Mesendoderm (in vitro differentiated cells): ENCODE results near the gene CHD6.

Source experiments
- DNase-seq: peaks from one replicate; pipeline ENCODE4 v3.0.0; 2013
- H2AK5ac ChIP-seq: 2 replicates; pipeline ENCODE4 v1.6.1; 2013; ENCODE audit warnings: low read length, inconsistent platforms
- H2BK120ac ChIP-seq: 2 replicates; pipeline ENCODE4 v1.6.1; 2013; ENCODE audit warnings: low read depth, mild to moderate bottlenecking, low read length, moderate library complexity, mixed read lengths
- H2BK15ac ChIP-seq: replicated peaks from 2 replicates; pipeline ENCODE4 v1.6.1; 2013; ENCODE audit warnings: low read depth, mild to moderate bottlenecking, moderate library complexity
- H2BK5ac ChIP-seq: 2 replicates; pipeline ENCODE4 v1.6.1; 2013; ENCODE audit warnings: low read length, inconsistent platforms
- H3K18ac ChIP-seq: 2 replicates; pipeline ENCODE4 v1.6.1; 2013; ENCODE audit warnings: mild to moderate bottlenecking, low read length, mixed read lengths
- H3K23ac ChIP-seq: one replicate; pipeline ENCODE4 v1.6.1; 2013; ENCODE audit warnings: low read length
- H3K27ac ChIP-seq: 2 replicates; pipeline ENCODE4 v1.5.1; 2013; ENCODE audit warnings: low read depth, mild to moderate bottlenecking, inconsistent platforms, low read length, moderate library complexity
- H3K27me3 ChIP-seq: 2 replicates; pipeline ENCODE4 v1.6.1; 2013; ENCODE audit warnings: low read length, control low read depth, mild to moderate bottlenecking, inconsistent platforms; ENCODE audit not compliant: insufficient read depth, poor library complexity
- H3K36me3 ChIP-seq: 2 replicates; pipeline ENCODE4 v1.6.1; 2013; ENCODE audit warnings: low read length, inconsistent platforms; ENCODE audit not compliant: control insufficient read depth, insufficient read depth
- H3K4ac ChIP-seq: one replicate; pipeline ENCODE4 v1.6.1; 2013; ENCODE audit warnings: low read depth, mild to moderate bottlenecking, low read length, moderate library complexity
- H3K4me1 ChIP-seq: 2 replicates; pipeline ENCODE4 v1.6.1; 2013; ENCODE audit warnings: low read depth, low read length, inconsistent platforms; ENCODE audit not compliant: control insufficient read depth
- H3K4me2 ChIP-seq: 2 replicates; pipeline ENCODE4 v1.6.1; 2013; ENCODE audit warnings: low read length
- H3K4me3 ChIP-seq: 2 replicates; pipeline ENCODE4 v1.5.1; 2013; ENCODE audit warnings: mild to moderate bottlenecking, low read length
- H3K56ac ChIP-seq: one replicate; pipeline ENCODE4 v1.6.1; 2013; ENCODE audit warnings: low read length
- H3K79me1 ChIP-seq: 2 replicates; pipeline ENCODE4 v1.6.1; 2013; ENCODE audit warnings: low read length, inconsistent platforms
- H3K79me2 ChIP-seq: 2 replicates; pipeline ENCODE4 v1.6.1; 2013; ENCODE audit warnings: mild to moderate bottlenecking, low read length; ENCODE audit not compliant: control insufficient read depth, insufficient read depth
- H3K9ac ChIP-seq: 2 replicates; pipeline ENCODE4 v1.6.1; 2013; ENCODE audit warnings: low read length, inconsistent platforms
- H4K5ac ChIP-seq: one replicate; pipeline ENCODE4 v1.6.1; 2013; ENCODE audit warnings: low read length
- H4K8ac ChIP-seq: one replicate; pipeline ENCODE4 v1.6.1; 2013; ENCODE audit warnings: low read depth, mild to moderate bottlenecking, control low read depth, low read length, moderate library complexity
- WGBS: extraction: QIAGEN DNeasy Blood & Tissue Kit; methylation state at CpG from one replicate; pipeline ENCODE4 v1.1.7; 2013; ENCODE audit warnings: low lambda C conversion rate, missing lambda C conversion rate; ENCODE audit not compliant: insufficient coverage; ENCODE audit errors: extremely low coverage; 5-methylcytosine and 5-hydroxymethylcytosine counted together

The CHD6 gene

GRCh38 chr20:41510847-41511450 lies 107.2 kb downstream of the CHD6 start:
- no peak overlapping the region for H3K4me2 ChIP-seq

GRCh38 chr20:41510224-41510623 lies 108.0 kb downstream of the CHD6 start:
- H4K5ac ChIP-seq: no peak overlapping the region
- H3K36me3 ChIP-seq: no peaks in the 10 kb centered on the region
- no peak overlapping the region for H3K4ac ChIP-seq
- H3K79me1 ChIP-seq: peaks cover 8% of the 10 kb centered on the region
- H2BK15ac ChIP-seq: no peak overlapping the region
- H3K27ac ChIP-seq: no peak overlapping the region
- H4K8ac ChIP-seq: no peak overlapping the region
- no peak overlapping the region for H3K56ac ChIP-seq
- H3K27me3 ChIP-seq: no peaks in the 10 kb centered on the region
- H3K4me1 ChIP-seq: peaks cover 5% of the 10 kb centered on the region
- no peak for DNase-seq
- no peak overlapping the region for H3K4me2 ChIP-seq
- H2BK120ac ChIP-seq: no peak overlapping the region
- H3K9ac ChIP-seq: no peak overlapping the region
- H3K4me3 ChIP-seq: no peak overlapping the region
- no peak overlapping the region for H3K18ac ChIP-seq
- no peak overlapping the region for H2AK5ac ChIP-seq
- H3K23ac ChIP-seq: no peak overlapping the region
- no peak overlapping the region for H2BK5ac ChIP-seq
- no peaks in the 10 kb centered on the region for H3K79me2 ChIP-seq
- WGBS: no CpG with 5 or more reads among the region's 7 CpGs

More at GRCh38 chr20:41510847-41511450, 107.2 kb downstream of the CHD6 start:
- no CpG with 5 or more reads among the region's 5 CpGs for WGBS
- no peak overlapping the region for H3K27ac ChIP-seq
- no peak overlapping the region for H4K5ac ChIP-seq
- H2BK5ac ChIP-seq: no peak overlapping the region
- no peak for DNase-seq
- H3K79me2 ChIP-seq: no peaks in the 10 kb centered on the region
- no peaks in the 10 kb centered on the region for H3K36me3 ChIP-seq
- no peak overlapping the region for H3K23ac ChIP-seq
- peaks cover 5% of the 10 kb centered on the region for H3K4me1 ChIP-seq
- no peak overlapping the region for H3K56ac ChIP-seq
- H3K18ac ChIP-seq: no peak overlapping the region
- no peak overlapping the region for H4K8ac ChIP-seq
- no peak overlapping the region for H2AK5ac ChIP-seq
- H3K9ac ChIP-seq: no peak overlapping the region
- H2BK15ac ChIP-seq: no peak overlapping the region
- H3K79me1 ChIP-seq: peaks cover 8% of the 10 kb centered on the region
- no peak overlapping the region for H3K4me3 ChIP-seq
- H2BK120ac ChIP-seq: no peak overlapping the region
- H3K4ac ChIP-seq: no peak overlapping the region
- H3K27me3 ChIP-seq: no peaks in the 10 kb centered on the region

GRCh38 chr20:41509316-41510200 lies 108.6 kb downstream of the CHD6 start:
- Histone ChIP-seq H3K27ac (no peak overlapping the region), H3K27me3 (no peaks in the 10 kb centered on the region)
- WGBS: no CpG with 5 or more reads among the region's 9 CpGs

GRCh38 chr20:41508335-41508734 lies 109.8 kb downstream of the CHD6 start:
- Histone ChIP-seq H2BK15ac (no peak overlapping the region), H2BK120ac (no peak overlapping the region), H3K36me3 (no peaks in the 10 kb centered on the region), H3K4me1 (peaks cover 5% of the 10 kb centered on the region), H3K79me1 (peaks cover 5% of the 10 kb centered on the region), H3K56ac (no peak overlapping the region), H3K79me2 (no peaks in the 10 kb centered on the region), H2BK5ac (no peak overlapping the region), H4K5ac (no peak overlapping the region), H2AK5ac (no peak overlapping the region), H3K9ac (no peak overlapping the region), H3K27ac (no peak overlapping the region), H3K23ac (no peak overlapping the region), H3K4me2 (no peak overlapping the region), H3K4me3 (no peak overlapping the region), H3K4ac (no peak overlapping the region), H3K18ac (no peak overlapping the region), H4K8ac (no peak overlapping the region), H3K27me3 (no peaks in the 10 kb centered on the region)
- DNase-seq: no peak
- WGBS: no CpG with 5 or more reads among the region's 6 CpGs

More at GRCh38 chr20:41509316-41510200, 108.6 kb downstream of the CHD6 start:
- H2BK120ac ChIP-seq: no peak overlapping the region
- H3K4me1 ChIP-seq: peaks cover 5% of the 10 kb centered on the region
- H2BK15ac ChIP-seq: no peak overlapping the region
- no peaks in the 10 kb centered on the region for H3K79me2 ChIP-seq
- peak; percentile 18 for DNase-seq
- no peak overlapping the region for H3K4me2 ChIP-seq
- no peak overlapping the region for H3K18ac ChIP-seq
- no peak overlapping the region for H4K5ac ChIP-seq
- no peaks in the 10 kb centered on the region for H3K36me3 ChIP-seq
- no peak overlapping the region for H4K8ac ChIP-seq
- H2BK5ac ChIP-seq: no peak overlapping the region
- peaks cover 8% of the 10 kb centered on the region for H3K79me1 ChIP-seq
- H2AK5ac ChIP-seq: no peak overlapping the region
- H3K9ac ChIP-seq: no peak overlapping the region
- H3K23ac ChIP-seq: no peak overlapping the region
- H3K4ac ChIP-seq: no peak overlapping the region
- no peak overlapping the region for H3K4me3 ChIP-seq
- peak overlapping the region; percentile 10 for H3K56ac ChIP-seq

GRCh38 chr20:41507851-41508250 lies 110.3 kb downstream of the CHD6 start:
- Histone ChIP-seq H3K4me3 (no peak overlapping the region), H3K27ac (no peak overlapping the region), H3K27me3 (no peaks in the 10 kb centered on the region), H4K5ac (no peak overlapping the region), H2AK5ac (no peak overlapping the region), H3K9ac (no peak overlapping the region), H3K79me1 (peaks cover 5% of the 10 kb centered on the region), H3K4ac (no peak overlapping the region), H2BK120ac (no peak overlapping the region), H3K56ac (no peak overlapping the region), H4K8ac (no peak overlapping the region), H3K18ac (no peak overlapping the region), H3K4me2 (no peak overlapping the region), H3K79me2 (no peaks in the 10 kb centered on the region), H2BK15ac (no peak overlapping the region), H3K36me3 (no peaks in the 10 kb centered on the region), H2BK5ac (no peak overlapping the region), H3K4me1 (peaks cover 5% of the 10 kb centered on the region), H3K23ac (no peak overlapping the region)
- no peak for DNase-seq
